Heart right ventricle (tissue), 16 donors: ENCODE results near the gene FUT3. TPM values are rescaled to one million over a fixed set of nuclear protein-coding genes. Genes with fewer than 3 reads are reported as not detected.
"Not testable (repeated sequence)": the region's sequence is repeated elsewhere in the genome, so short reads cannot be mapped to it uniquely, and the experiment has no call there.

Experiments used
- ATAC-seq, 8 donors: fragments of 200-7000 bp; cut with Tn5 transposase; one replicate each; pipeline ENCODE4 v1.9.1; 2020; ENCODE audit warnings: mild to moderate bottlenecking in 8 of 8, moderate library complexity in 8 of 8, moderate number of reproducible peaks in 1 of 8
- DNase-seq, 2 donors: peaks; one replicate each; pipeline ENCODE4 v3.0.0-alpha.2; 2020
- H3K27ac ChIP-seq, 10 donors: fragments of 200-600 bp; sonication (generic) in 2 of 10; one replicate each; pipeline versions ENCODE4 v1.5.0 to v1.8.0; 2020 to 2022; ENCODE audit warnings: mild to moderate bottlenecking in 3 of 10
- H3K27me3 ChIP-seq, 7 donors: fragments of 200-600 bp; one replicate each; pipeline ENCODE4 v1.8.0; 2021 to 2022; ENCODE audit warnings: mild to moderate bottlenecking in 2 of 7
- H3K36me3 ChIP-seq, 9 donors: fragments of 200-600 bp; sonication (generic) in 1 of 9; one replicate each; pipeline versions ENCODE4 v1.5.0 to v1.8.0; 2020 to 2022; ENCODE audit warnings: mild to moderate bottlenecking in 2 of 9
- H3K4me1 ChIP-seq, 9 donors: fragments of 200-600 bp; sonication (generic) in 1 of 9; one replicate each; pipeline versions ENCODE4 v1.5.0 to v1.8.0; 2020 to 2022; ENCODE audit warnings: mild to moderate bottlenecking in 4 of 9
- H3K4me3 ChIP-seq, 10 donors: fragments of 200-600 bp; sonication (generic) in 2 of 10; one replicate each; pipeline versions ENCODE4 v1.5.0 to v1.8.0; 2020 to 2022; ENCODE audit warnings: mild to moderate bottlenecking in 7 of 10, moderate library complexity in 2 of 10
- H3K9me3 ChIP-seq, 11 donors: fragments of 200-600 bp in 10 of 11; sonication (generic) in 2 of 11; one replicate each; pipeline versions ENCODE4 v1.5.0 to v1.8.0; 2013 to 2022; ENCODE audit warnings: mild to moderate bottlenecking in 2 of 11, control low read depth in 1 of 11, moderate library complexity in 1 of 11
- CTCF ChIP-seq, 9 donors: fragments of 200-600 bp; sonication (generic) in 2 of 9; IDR thresholded peaks; one replicate each; pipeline versions ENCODE4 v1.5.0 to v1.8.0; 2021 to 2022; ENCODE audit warnings: antibody characterized with exemption in 9 of 9, mild to moderate bottlenecking in 5 of 9, moderate library complexity in 1 of 9
- WGBS, 2 donors: extraction: QIAGEN DNeasy Blood & Tissue Kit; methylation state at CpG; one replicate each; pipeline ENCODE4 v1.1.7; 2013; ENCODE audit warnings: inconsistent platforms in 1 of 2; 5-methylcytosine and 5-hydroxymethylcytosine counted together
- intact Hi-C, 10 donors: fragments of 100-400 bp; cut with DNase I; formaldehyde crosslinking; loops; one replicate each; pipeline versions ENCODE4 v1.11.1 to v1.14.2; 2022
- polyA plus RNA-seq, 2 donors: library from polyadenylated mRNA; stranded (reverse); fragments of 200-250 nt; gene quantifications; one replicate each; pipeline ENCODE4 v1.2.3, GENCODE V29; 2013
- total RNA-seq, 10 donors: library from RNA; stranded (reverse); fragmentation: NEBNext Ultra II Directional in 3 of 10; extraction: Animal tissue kit (Norgen Biotek cat#: 25700) in 3 of 10; gene quantifications; one replicate each; pipeline versions ENCODE4 v1.2.1 to v1.2.4, GENCODE V29; 2021 to 2023
- donor health status: Arrhythmogenic right ventricular cardiomyopathy.
- donor health status: ischemic (EF 13 %, LVEDD 7.1; RV severe dilation, severe dysfunction).
- donor health status: healthy with polysubstance abuse.
- donor health status: DM: no; HTN: yes; CAD: no.
- donor health status: DM: no; HTN: no; CAD: no.
- donor health status: ischemic (EF 25% LVEDD 6.9; RV normal size, moderate dysfunction).
- donor health status: ischemic (EF 25% LVEDD 5.7; RV mildly dilated, moderate dysfunction).
- donor health status: healthy.
- donor health status: DM: yes; HTN: yes; CAD: no.
- donor health status: Ischemic cardiomyopathy.
- donor health status: ischemic (EF 35%, LVEDD 5.7; RV mildly dilated, moderate dysfunction).
- donor health status: nonischemic (EF 11% LVEDD 7.7; RV severe dilation, severe dysfunction).
- donor health status: DM: yes; HTN: yes; CAD: no.
- donor health status: PGD.
- donor health status: ischemic (EF 29% LVEDD 5.4; RV normal size, mild dysfunction).
- donor health status: nonischemic (EF 23%, LVEDD 6.1; RV moderate dilation, normal function).

Gene FUT3
- total and polyA plus RNA-seq, 12 donors, result 0.01 TPM; not detected in 11

DNA sequence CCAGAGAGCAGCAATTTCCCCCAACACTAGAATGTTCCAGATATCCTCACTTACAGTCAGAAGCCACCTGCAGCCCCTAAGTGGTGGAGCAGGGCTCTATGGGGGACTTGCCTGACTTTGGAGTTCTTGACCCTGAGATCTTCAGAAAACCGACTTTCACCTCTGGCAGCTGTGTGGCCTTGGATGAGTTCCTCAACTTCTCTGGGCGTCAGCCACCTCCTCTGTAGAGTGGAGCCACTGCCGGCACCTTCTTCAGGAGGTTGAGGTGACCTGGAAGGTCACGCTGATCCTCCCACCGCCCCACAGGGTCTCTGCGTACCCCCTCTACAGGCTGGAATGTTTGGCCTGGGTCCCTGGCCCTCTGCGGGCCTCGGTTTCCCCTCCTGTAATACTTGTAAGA lies 26.2 kb upstream of the FUT3 start:
- peaks cover 0 to 19% (median 12%) of the 10 kb centered on the region in 7 donors for H3K27me3 ChIP-seq
- H3K27ac ChIP-seq, result no peak overlapping the region
- DNase-seq (no peak), ATAC-seq (no peak)
- WGBS, 2 donors, result 85% methylated on average over 8 of the region's 8 CpGs
- TF ChIP-seq CTCF (IDR thresholded peaks at IDR 0.05), result no peak
- no peaks in the 10 kb centered on the region for H3K9me3 ChIP-seq
- H3K4me1 ChIP-seq, result peaks cover 0 to 15% (median 9%) of the 10 kb centered on the region in 9 donors
- H3K36me3 ChIP-seq, result no peaks in the 10 kb centered on the region
- intact Hi-C loops, result loop anchor here in 2 of 10 donors (5.0 to 10.0 kb wide), 2 partner anchors 45 to 1017 kb away; no protein-coding TSS in a partner anchor
- H3K4me3 ChIP-seq, result no peak overlapping the region

GRCh38 chr19:5874496-5874895 lies 23.2 kb upstream of the FUT3 start:
- ATAC-seq, H3K9me3 ChIP-seq, H3K4me3 ChIP-seq, H3K36me3 ChIP-seq, H3K27ac ChIP-seq, H3K4me1 ChIP-seq, DNase-seq: not testable (repeated sequence)
- 91% methylated on average over 7 of the region's 7 CpGs for WGBS, 2 donors
- H3K27me3 ChIP-seq, result peaks cover 0 to 11% (median 8%) of the 10 kb centered on the region in 7 donors
- intact Hi-C loops, result loop anchor here in 1 of 10 donors (10.0 kb wide), 1 partner anchor 1020 kb away; no protein-coding TSS in a partner anchor

GRCh38 chr19:5873617-5874199 lies 22.5 kb upstream of the FUT3 start:
- no peaks in the 10 kb centered on the region for H3K36me3 ChIP-seq
- WGBS, 2 donors, result 90 to 93% methylated on average over 12 of the region's 12 CpGs
- intact Hi-C loops, result loop anchor here in 1 of 10 donors (10.0 kb wide), 1 partner anchor 1021 kb away; no protein-coding TSS in a partner anchor
- ATAC-seq (no peak), DNase-seq (no peak)
- no peak overlapping the region for H3K27ac ChIP-seq
- peaks cover 0 to 8% (median 3%) of the 10 kb centered on the region in 7 donors for H3K27me3 ChIP-seq
- H3K4me3 ChIP-seq, result no peak overlapping the region
- TF ChIP-seq CTCF (IDR thresholded peaks at IDR 0.05), result no peak
- no peaks in the 10 kb centered on the region for H3K9me3 ChIP-seq
- H3K4me1 ChIP-seq, result peaks cover 0 to 3% (median 0%) of the 10 kb centered on the region in 9 donors

DNA sequence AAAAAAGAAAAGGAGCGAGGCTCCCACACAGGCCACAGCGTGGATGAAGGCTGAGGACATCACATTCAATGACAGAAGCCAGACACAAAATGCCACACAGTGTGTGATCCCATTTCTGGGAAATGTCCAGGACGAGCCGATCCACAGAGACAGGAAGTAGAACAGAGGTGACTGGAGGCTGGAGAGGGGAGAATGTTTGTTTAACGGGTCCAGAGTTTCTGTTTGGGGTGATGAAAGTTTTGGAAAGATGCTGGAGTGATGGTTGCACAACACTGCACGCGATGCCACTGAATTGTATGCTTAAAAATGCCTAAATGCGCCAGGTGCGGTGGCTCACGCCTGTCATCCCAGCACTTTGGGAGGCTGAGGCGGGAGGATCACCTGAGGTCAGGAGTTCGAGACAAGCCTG lies 19.7 kb upstream of the FUT3 start:
- no peak overlapping the region for H3K27ac ChIP-seq
- H3K4me1 ChIP-seq, result peaks cover 0 to 3% (median 0%) of the 10 kb centered on the region in 9 donors
- DNase-seq (no peak), ATAC-seq (peak in 5 of 8 donors; percentile 43 to 89 (median 52))
- 59 to 63% methylated on average over 12 of the region's 12 CpGs for WGBS, 2 donors
- H3K4me3 ChIP-seq, result no peak overlapping the region
- intact Hi-C loops, result loop anchor here in 1 of 10 donors (10.0 kb wide), 1 partner anchor 1024 kb away; no protein-coding TSS in a partner anchor
- no peaks in the 10 kb centered on the region for H3K9me3 ChIP-seq
- no peaks in the 10 kb centered on the region for H3K27me3 ChIP-seq
- no peak for TF ChIP-seq CTCF (IDR thresholded peaks at IDR 0.05)
- H3K36me3 ChIP-seq, result no peaks in the 10 kb centered on the region
